Stimulated activated CD4-positive, alpha-beta T cell treated with anti-CD3 and anti-CD28 coated beads, Interleukin-15, amount 100 ng/mL, for 1 hour (primary cell): ENCODE results near the gene SRSF4.
"Not testable (repeated sequence)": the region's sequence is repeated elsewhere in the genome, so short reads cannot be mapped to it uniquely, and the experiment has no call there.

ENCODE experiments used
- DNase-seq, 2 donors: peaks; one replicate each; pipeline ENCODE4 v3.0.0-alpha.2; 2020; ENCODE audit warnings: low read depth in 1 of 2, low spot score in 1 of 2

Gene SRSF4

GRCh38 chr1:29166291-29166878 is 15.3 kb downstream of the SRSF4 start:
- DNase-seq: no peak

GRCh38 chr1:29164588-29164987 is 17.1 kb downstream of the SRSF4 start:
- no peak for DNase-seq

- DNase-seq: no peak
These were observed 19.1 kb downstream of the SRSF4 start for GRCh38 chr1:29162476-29163138.

GRCh38 chr1:29162025-29162424 is 19.7 kb downstream of the SRSF4 start:
- DNase-seq: no peak

GRCh38 chr1:29159773-29160172 is 21.9 kb downstream of the SRSF4 start:
- no peak for DNase-seq

- no peak for DNase-seq
These were observed 24.5 kb downstream of the SRSF4 start for GRCh38 chr1:29157269-29157601.

GRCh38 chr1:29156543-29157268 is 25.0 kb downstream of the SRSF4 start:
- DNase-seq: no peak

- no peak for DNase-seq
These were observed 29.5 kb downstream of the SRSF4 start for GRCh38 chr1:29152046-29152805.

GRCh38 chr1:29150346-29150745 is 31.4 kb downstream of the SRSF4 start:
- DNase-seq: not testable (repeated sequence)

- DNase-seq: no peak
These were observed 32.8 kb downstream of the SRSF4 start for GRCh38 chr1:29148656-29149491.

GRCh38 chr1:29145739-29146437 is 35.8 kb downstream of the SRSF4 start:
- DNase-seq: no peak

GRCh38 chr1:29144178-29144577 is 37.5 kb downstream of the SRSF4 start:
- DNase-seq: no peak

- no peak for DNase-seq
These were observed 39.0 kb downstream of the SRSF4 start for GRCh38 chr1:29142714-29143113.

- DNase-seq: no peak
These were observed 45.2 kb downstream of the SRSF4 start for GRCh38 chr1:29136391-29136915.

- DNase-seq: no peak
These were observed 47.0 kb downstream of the SRSF4 start for GRCh38 chr1:29134695-29135028.

GRCh38 chr1:29133861-29134694 is 47.6 kb downstream of the SRSF4 start:
- no peak for DNase-seq

GRCh38 chr1:29131056-29131455 is 50.6 kb downstream of the SRSF4 start:
- DNase-seq: not testable (repeated sequence)

- no peak for DNase-seq
These were observed 51.8 kb downstream of the SRSF4 start for GRCh38 chr1:29129916-29130315.

- DNase-seq: no peak
These were observed 53.0 kb downstream of the SRSF4 start for GRCh38 chr1:29128739-29129138.
